HUES64 (cell line): ENCODE results near the gene FLVCR1.
"Not testable (repeated sequence)": the region's sequence is repeated elsewhere in the genome, so short reads cannot be mapped to it uniquely, and the experiment has no call there.

Source experiments
- H3K27ac ChIP-seq: 2 replicates; pipeline ENCODE4 v1.7.0; 2013; ENCODE audit warnings: low read depth, low read length, inconsistent platforms
- H3K27me3 ChIP-seq: 2 replicates; pipeline ENCODE4 v1.6.1; 2013; ENCODE audit warnings: mild to moderate bottlenecking, low read length; ENCODE audit not compliant: insufficient read depth
- H3K36me3 ChIP-seq: 2 replicates; pipeline ENCODE4 v1.6.1; 2013; ENCODE audit warnings: mild to moderate bottlenecking, low read length; ENCODE audit not compliant: insufficient read depth
- H3K4me1 ChIP-seq: 2 replicates; pipeline ENCODE4 v1.6.1; 2013; ENCODE audit warnings: mild to moderate bottlenecking, low read length, moderate library complexity; ENCODE audit not compliant: insufficient read depth
- H3K4me3 ChIP-seq: 2 replicates; pipeline ENCODE4 v1.5.1; 2013; ENCODE audit warnings: mild to moderate bottlenecking, low read length, moderate library complexity
- H3K9ac ChIP-seq: 2 replicates; pipeline ENCODE4 v1.6.1; 2013; ENCODE audit warnings: mild to moderate bottlenecking, low read depth, low read length
- H3K9me3 ChIP-seq: 2 replicates; pipeline ENCODE4 v1.6.1; 2013; ENCODE audit warnings: low read depth, low read length; ENCODE audit not compliant: insufficient read depth
- WGBS: fragments of 150-250, 120-280 bp; methylation state at CpG from one replicate; pipeline ENCODE4 v1.1.7; 2013; ENCODE audit warnings: missing lambda C conversion rate; 5-methylcytosine and 5-hydroxymethylcytosine counted together

The FLVCR1 gene

GRCh38 chr1:212901290-212901689 is 43.2 kb downstream of the FLVCR1 start:
- 100% methylated on average over 1 of the region's 2 CpGs for whole genome bisulfite sequencing
- H3K9ac ChIP-seq, result no peak overlapping the region
- H3K27me3 ChIP-seq, result no peaks in the 10 kb centered on the region
- H3K9me3 ChIP-seq, result peaks cover 48% of the 10 kb centered on the region
- H3K27ac ChIP-seq, result no peak overlapping the region
- H3K4me1 ChIP-seq, result peaks cover 8% of the 10 kb centered on the region; the same call in 1 of the 2 replicates
- peaks cover 87% of the 10 kb centered on the region for H3K36me3 ChIP-seq
- no peak overlapping the region for H3K4me3 ChIP-seq

- WGBS, result 88% methylated on average over 1 of the region's 3 CpGs
Observed at GRCh38 chr1:212902054-212902453, 44.0 kb downstream of the FLVCR1 start.

GRCh38 chr1:212903664-212904063 is 45.6 kb downstream of the FLVCR1 start:
- Histone ChIP-seq H3K4me3 (no peak overlapping the region), H3K9ac (no peak overlapping the region), H3K27ac (no peak overlapping the region), H3K4me1 (peaks cover 27% of the 10 kb centered on the region), H3K36me3 (peaks cover 76% of the 10 kb centered on the region), H3K9me3 (peaks cover 48% of the 10 kb centered on the region), H3K27me3 (no peaks in the 10 kb centered on the region)
- no CpG with 5 or more reads among the region's 1 CpG for WGBS

More at GRCh38 chr1:212902054-212902453, 44.0 kb downstream of the FLVCR1 start:
- no peak overlapping the region for H3K27ac ChIP-seq
- peaks cover 15% of the 10 kb centered on the region for H3K4me1 ChIP-seq
- H3K9ac ChIP-seq, result no peak overlapping the region
- peaks cover 88% of the 10 kb centered on the region for H3K36me3 ChIP-seq
- no peaks in the 10 kb centered on the region for H3K27me3 ChIP-seq
- no peak overlapping the region for H3K4me3 ChIP-seq
- peaks cover 48% of the 10 kb centered on the region for H3K9me3 ChIP-seq

- 22% methylated on average over 11 of the region's 12 CpGs for WGBS
- peaks cover 24% of the 10 kb centered on the region for H3K9me3 ChIP-seq
- H3K27ac ChIP-seq, result peak overlapping the region; percentile 96
- H3K9ac ChIP-seq, result peak overlapping the region; percentile 81
- H3K27me3 ChIP-seq, H3K4me3 ChIP-seq: not testable (repeated sequence)
- H3K4me1 ChIP-seq, result peaks cover 37% of the 10 kb centered on the region
- peaks cover 43% of the 10 kb centered on the region for H3K36me3 ChIP-seq
Observed at GRCh38 chr1:212908071-212908470, 50.0 kb downstream of the FLVCR1 start.

- no peaks in the 10 kb centered on the region for H3K27me3 ChIP-seq
- peaks cover 34% of the 10 kb centered on the region for H3K36me3 ChIP-seq
- peak overlapping the region; percentile 100 for H3K27ac ChIP-seq
- no peak overlapping the region for H3K4me3 ChIP-seq
- H3K9ac ChIP-seq, result peak overlapping the region; percentile 69
- H3K4me1 ChIP-seq, result peaks cover 37% of the 10 kb centered on the region
- whole genome bisulfite sequencing, result no CpG with 5 or more reads among the region's 3 CpGs
- peaks cover 16% of the 10 kb centered on the region for H3K9me3 ChIP-seq
Observed at GRCh38 chr1:212908971-212909370, 50.9 kb downstream of the FLVCR1 start.

GRCh38 chr1:212909652-212910063 is 51.6 kb downstream of the FLVCR1 start:
- H3K9me3 ChIP-seq, result peaks cover 9% of the 10 kb centered on the region
- H3K4me1 ChIP-seq, result peaks cover 39% of the 10 kb centered on the region
- peak overlapping the region; percentile 30; the same call in 1 of the 2 replicates for H3K4me3 ChIP-seq
- 10% methylated on average over 3 of the region's 3 CpGs for WGBS
- no peaks in the 10 kb centered on the region for H3K27me3 ChIP-seq
- peak overlapping the region; percentile 85 for H3K9ac ChIP-seq
- H3K27ac ChIP-seq, result peak overlapping the region; percentile 100
- peaks cover 27% of the 10 kb centered on the region; the same call in 1 of the 2 replicates for H3K36me3 ChIP-seq

- peak overlapping the region; percentile 85; the same call in 1 of the 2 replicates for H3K27ac ChIP-seq
- peak overlapping the region; percentile 80 for H3K9ac ChIP-seq
- peak overlapping the region; percentile 43 for H3K4me3 ChIP-seq
- peaks cover 22% of the 10 kb centered on the region; the same call in 1 of the 2 replicates for H3K36me3 ChIP-seq
- H3K4me1 ChIP-seq, result peaks cover 44% of the 10 kb centered on the region
- not testable (repeated sequence) for H3K9me3 ChIP-seq, H3K27me3 ChIP-seq
- WGBS, result 5% methylated on average over 9 of the region's 10 CpGs
Observed at GRCh38 chr1:212910213-212910612, 52.1 kb downstream of the FLVCR1 start.

GRCh38 chr1:212913638-212914037 is 55.6 kb downstream of the FLVCR1 start:
- H3K9ac ChIP-seq, result peak overlapping the region; percentile 79
- WGBS, result 0% methylated on average over 2 of the region's 3 CpGs

GRCh38 chr1:212914110-212914509 is 56.0 kb downstream of the FLVCR1 start:
- peak overlapping the region; percentile 49 for H3K4me3 ChIP-seq
- H3K9me3 ChIP-seq, H3K27me3 ChIP-seq, H3K36me3 ChIP-seq: not testable (repeated sequence)
- WGBS, result 2% methylated on average over 2 of the region's 5 CpGs
- peak overlapping the region; percentile 79 for H3K9ac ChIP-seq
- peak overlapping the region; percentile 98; the same call in 1 of the 2 replicates for H3K27ac ChIP-seq
- peaks cover 32% of the 10 kb centered on the region for H3K4me1 ChIP-seq

More at GRCh38 chr1:212913638-212914037, 55.6 kb downstream of the FLVCR1 start:
- H3K27me3 ChIP-seq, H3K9me3 ChIP-seq, H3K36me3 ChIP-seq: not testable (repeated sequence)
- H3K27ac ChIP-seq, result peak overlapping the region; percentile 88; the same call in 1 of the 2 replicates
- H3K4me3 ChIP-seq, result peak overlapping the region; percentile 49
- H3K4me1 ChIP-seq, result peaks cover 36% of the 10 kb centered on the region

GRCh38 chr1:212914789-212915188 is 56.7 kb downstream of the FLVCR1 start:
- WGBS, result 9% methylated on average over 3 of the region's 3 CpGs
- peak overlapping the region; percentile 24 for H3K4me3 ChIP-seq
- no peaks in the 10 kb centered on the region for H3K27me3 ChIP-seq
- peaks cover 28% of the 10 kb centered on the region for H3K4me1 ChIP-seq
- H3K9me3 ChIP-seq, result no peaks in the 10 kb centered on the region
- H3K27ac ChIP-seq, result peak overlapping the region; percentile 98
- H3K36me3 ChIP-seq, result no peaks in the 10 kb centered on the region
- peak overlapping the region; percentile 77 for H3K9ac ChIP-seq

GRCh38 chr1:212915245-212916091 is 57.4 kb downstream of the FLVCR1 start:
- H3K4me3 ChIP-seq, result peak overlapping the region; percentile 24; the same call in 1 of the 2 replicates
- WGBS, result 60% methylated on average over 12 of the region's 13 CpGs
- H3K27ac ChIP-seq, result peak overlapping the region; percentile 98

More at GRCh38 chr1:212915245-212916091, 57.4 kb downstream of the FLVCR1 start:
- Histone ChIP-seq H3K27me3 (no peaks in the 10 kb centered on the region), H3K9me3 (no peaks in the 10 kb centered on the region), H3K9ac (peak overlapping the region; percentile 77), H3K4me1 (peaks cover 27% of the 10 kb centered on the region), H3K36me3 (no peaks in the 10 kb centered on the region)
